Aortic smooth muscle cell (primary cell): ENCODE measurements around the gene ILKAP. TPM values are rescaled to one million over a fixed set of nuclear protein-coding genes. Genes with fewer than 3 reads are reported as not detected.

Experiments used
- total RNA-seq: library from RNA; depleted of rRNA; stranded (reverse); fragments of >200 nt; gene quantifications from 2 replicates; pipeline ENCODE4 v1.2.3, GENCODE V29; 2014

ILKAP gene, protein sequence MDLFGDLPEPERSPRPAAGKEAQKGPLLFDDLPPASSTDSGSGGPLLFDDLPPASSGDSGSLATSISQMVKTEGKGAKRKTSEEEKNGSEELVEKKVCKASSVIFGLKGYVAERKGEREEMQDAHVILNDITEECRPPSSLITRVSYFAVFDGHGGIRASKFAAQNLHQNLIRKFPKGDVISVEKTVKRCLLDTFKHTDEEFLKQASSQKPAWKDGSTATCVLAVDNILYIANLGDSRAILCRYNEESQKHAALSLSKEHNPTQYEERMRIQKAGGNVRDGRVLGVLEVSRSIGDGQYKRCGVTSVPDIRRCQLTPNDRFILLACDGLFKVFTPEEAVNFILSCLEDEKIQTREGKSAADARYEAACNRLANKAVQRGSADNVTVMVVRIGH
- 20.3 and 24.1 TPM in 2 replicates for total RNA-seq

GRCh38 chr2:238203094-238203972 lies at the start of gene ILKAP:
Gene ILKAP (minus strand): TSS chr2:238203695. CDS start chr2:238203553, 142 bp downstream.

DNA sequence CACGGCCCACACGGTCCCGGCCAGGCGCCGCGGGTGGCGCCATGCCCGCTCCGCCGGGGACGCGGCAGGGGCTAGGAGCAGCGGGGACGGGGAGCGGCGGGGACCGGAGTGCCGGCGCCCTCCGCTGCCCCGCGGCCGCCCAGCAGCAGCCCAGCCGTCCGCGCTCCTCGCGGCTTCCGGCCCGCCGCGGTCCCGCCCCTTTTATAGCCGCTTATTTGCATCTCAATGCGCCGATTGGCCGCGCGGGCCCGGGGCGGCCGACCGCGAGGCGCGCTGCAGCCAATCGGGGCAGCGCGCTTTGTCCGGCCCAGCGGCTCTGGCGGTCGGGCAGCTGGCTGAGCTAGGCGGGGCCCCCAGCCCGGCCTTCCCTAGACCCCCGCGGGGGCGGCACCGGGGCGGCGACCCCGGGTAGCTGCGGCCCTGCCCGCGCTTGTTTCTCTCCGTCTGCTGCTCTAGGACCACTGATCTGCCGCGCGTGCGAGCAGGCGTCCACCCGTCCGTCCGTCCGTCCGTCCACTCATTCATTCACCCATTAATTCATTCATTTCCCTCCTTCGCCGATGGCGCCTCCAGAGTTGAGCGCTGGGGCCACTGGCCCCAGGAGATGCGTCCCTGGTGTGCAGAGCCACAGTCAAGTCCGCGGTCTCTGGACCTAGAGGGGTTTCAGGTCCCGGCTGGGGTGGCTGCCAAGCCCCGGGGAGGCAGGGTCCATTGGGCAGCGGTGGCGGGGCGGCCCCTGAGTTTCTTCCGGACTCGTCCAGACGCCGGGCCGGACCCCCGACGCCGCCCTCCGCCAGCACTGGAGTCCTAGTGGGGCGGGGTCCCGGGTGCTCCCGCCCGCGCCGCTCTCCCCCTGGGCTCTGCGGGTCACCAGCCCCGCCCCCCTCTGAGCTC lies 36.6 kb upstream of the ILKAP start, which contains the start of gene HES6:
Gene HES6 (minus strand): TSS at position 176 of the 894 bp plus-strand sequence. CDS start 133 bp downstream, at position 43.

DNA sequence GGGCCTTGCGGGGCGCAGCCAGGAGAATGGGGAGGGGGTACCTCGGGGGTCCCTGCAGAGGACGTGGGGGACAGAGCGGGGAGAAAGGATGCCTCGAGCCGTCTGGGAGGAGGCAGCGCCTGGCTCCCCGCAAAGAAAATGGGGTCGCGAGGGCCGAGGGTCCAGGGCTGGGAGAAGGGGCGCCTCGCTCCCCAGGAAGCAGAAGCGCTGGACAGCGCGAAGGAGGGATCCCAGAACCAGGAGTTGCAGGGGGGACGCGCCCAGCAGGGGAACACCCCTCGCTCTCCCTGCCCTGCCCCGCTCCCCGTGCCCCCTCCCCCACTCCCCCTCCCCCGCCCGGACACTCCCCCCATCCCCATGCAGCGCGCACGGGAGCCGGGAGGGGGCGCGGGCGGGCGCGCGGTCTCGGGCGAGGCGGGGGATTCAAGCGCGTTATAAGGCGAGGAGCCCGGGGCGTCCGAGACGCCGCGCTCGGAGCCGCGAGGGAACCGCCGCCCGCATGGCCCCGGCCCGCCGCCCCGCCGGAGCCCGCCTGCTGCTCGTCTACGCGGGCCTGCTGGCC lies 44.9 kb downstream of the ILKAP start, which contains the start of gene ERFE:
Gene ERFE (plus strand): TSS at position 462 of the 562 bp plus-strand sequence. CDS start 38 bp downstream, at position 500.

DNA sequence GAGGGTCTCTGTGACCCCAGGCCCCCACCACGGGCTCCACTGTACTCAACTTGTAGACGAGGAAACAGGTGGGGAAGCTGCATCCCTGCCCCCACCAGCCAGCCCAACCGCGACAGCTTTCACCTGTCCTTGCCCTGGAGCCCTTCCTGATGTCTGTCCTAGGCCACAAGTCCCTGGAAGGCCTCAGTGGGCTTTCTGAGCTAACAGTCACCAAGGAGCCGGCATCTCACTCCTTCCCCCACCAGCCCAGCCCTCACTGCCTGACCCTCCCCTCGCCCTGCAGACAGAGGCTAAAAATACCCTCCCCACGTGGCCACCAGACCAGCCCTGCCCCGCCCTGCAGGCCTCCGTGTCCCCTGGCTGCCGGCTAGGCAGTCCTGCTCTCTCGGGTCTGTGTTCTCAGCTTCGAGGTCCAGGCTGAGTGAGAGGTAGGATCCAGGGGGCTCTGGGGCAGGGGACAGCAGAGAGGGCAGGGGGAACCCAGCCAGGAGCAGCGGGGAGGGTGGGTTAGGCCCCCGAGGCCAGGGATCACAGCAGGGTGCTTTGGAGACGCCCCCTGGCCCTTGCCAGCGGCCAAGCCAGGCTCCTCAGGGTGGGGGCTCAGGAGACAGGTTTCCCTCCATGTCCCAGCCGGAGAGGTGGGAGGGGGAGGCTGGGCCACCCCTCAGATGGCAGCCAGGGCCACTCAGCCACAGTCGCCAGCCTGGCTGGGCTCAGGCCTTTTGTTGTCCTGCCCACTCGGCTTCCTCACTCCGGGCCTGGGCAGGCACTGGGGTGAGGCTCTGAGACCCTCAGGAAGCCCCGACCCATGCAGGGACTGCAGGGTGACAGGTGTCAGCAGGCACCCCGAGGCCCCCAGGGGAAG lies 64.9 kb downstream of the ILKAP start, which contains the start of gene KLHL30:
Gene KLHL30 (plus strand): TSS at position 338 of the 865 bp plus-strand sequence. CDS start 2,087 bp downstream, outside the sequence.

Other genes starting within 250 kb of the ILKAP start
- gene UBE2F, start 236.7 kb downstream of the ILKAP start, total RNA-seq = 34.6 and 44.5 TPM in 2 replicates
- gene SCLY, start 142.7 kb downstream of the ILKAP start, total RNA-seq = 10.6 and 11.0 TPM in 2 replicates
- 0.06 and 0.40 TPM in 2 replicates for gene ESPNL, start 103.4 kb downstream of the ILKAP start, total RNA-seq
- gene KLHL30, start 65.0 kb downstream of the ILKAP start, total RNA-seq = 1.6 and 6.3 TPM in 2 replicates
- gene ERFE, start 44.7 kb downstream of the ILKAP start, total RNA-seq = 0.92 and 0.99 TPM in 2 replicates
- 1.7 and 1.8 TPM in 2 replicates for gene HES6, start 36.3 kb upstream of the ILKAP start, total RNA-seq
- gene PER2, start 84.9 kb upstream of the ILKAP start, total RNA-seq = 4.1 and 5.0 TPM in 2 replicates
- gene TRAF3IP1, start 116.8 kb upstream of the ILKAP start, total RNA-seq = 9.1 and 11.3 TPM in 2 replicates
- 55.5 and 58.2 TPM in 2 replicates for gene ASB1, start 223.2 kb upstream of the ILKAP start, total RNA-seq